ENCODE data around the gene ATP6V1A.
"Not testable (repeated sequence)": the region's sequence is repeated elsewhere in the genome, so short reads cannot be mapped to it uniquely, and the experiment has no call there.

ATP6V1A gene

DNA sequence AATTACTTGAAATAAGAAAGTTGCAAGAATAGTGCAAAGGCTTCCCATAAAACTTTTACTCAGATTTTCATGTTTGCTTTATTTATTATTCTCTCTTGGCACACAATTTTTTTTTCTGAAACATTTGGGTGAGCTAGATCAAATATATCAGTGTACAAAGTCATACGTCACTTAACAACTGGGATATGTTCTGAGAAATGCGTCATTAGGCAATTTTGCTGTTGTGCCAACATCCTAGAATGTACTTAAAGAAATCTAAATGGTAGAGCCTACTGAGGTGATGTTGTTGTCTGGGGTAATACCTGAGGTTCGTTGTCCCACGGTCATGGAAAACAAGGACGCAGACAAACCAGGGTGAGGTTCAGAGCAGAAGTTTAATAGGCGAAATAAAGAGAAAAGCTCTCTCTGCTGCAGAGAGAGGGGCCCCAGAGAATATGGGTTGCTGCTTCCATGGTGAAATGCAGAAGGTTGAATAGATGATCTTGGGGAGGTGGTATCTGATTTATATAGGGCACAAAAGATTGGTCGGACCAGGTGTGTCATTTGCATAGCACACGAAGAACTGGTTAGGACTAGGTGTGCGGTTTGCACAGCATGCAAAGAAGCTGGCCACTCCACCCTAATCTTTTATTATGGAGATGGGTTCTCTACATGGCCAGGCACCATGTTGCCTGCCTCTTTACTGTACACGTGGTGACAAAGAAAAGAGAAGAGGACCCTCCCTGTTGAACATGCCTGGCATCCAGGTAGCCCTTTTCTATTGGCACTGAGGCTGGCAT lies 82.9 kb downstream of the ATP6V1A start:
- no peak for DNase-seq

DNA sequence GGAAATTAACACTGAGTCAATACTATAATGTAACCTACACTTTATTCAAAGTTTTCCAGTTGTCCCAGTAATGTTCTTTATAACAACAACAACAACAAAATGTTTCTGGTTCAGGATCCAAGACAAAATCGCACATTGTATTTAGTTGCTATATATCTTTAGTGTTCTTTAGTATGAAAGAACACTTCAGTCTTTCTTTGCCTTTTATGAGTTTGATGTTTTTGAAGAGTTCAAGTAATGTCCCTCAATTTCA lies 84.2 kb downstream of the ATP6V1A start:
- DNase-seq, result peak in 1 of 2 experiments; percentile 83

DNA sequence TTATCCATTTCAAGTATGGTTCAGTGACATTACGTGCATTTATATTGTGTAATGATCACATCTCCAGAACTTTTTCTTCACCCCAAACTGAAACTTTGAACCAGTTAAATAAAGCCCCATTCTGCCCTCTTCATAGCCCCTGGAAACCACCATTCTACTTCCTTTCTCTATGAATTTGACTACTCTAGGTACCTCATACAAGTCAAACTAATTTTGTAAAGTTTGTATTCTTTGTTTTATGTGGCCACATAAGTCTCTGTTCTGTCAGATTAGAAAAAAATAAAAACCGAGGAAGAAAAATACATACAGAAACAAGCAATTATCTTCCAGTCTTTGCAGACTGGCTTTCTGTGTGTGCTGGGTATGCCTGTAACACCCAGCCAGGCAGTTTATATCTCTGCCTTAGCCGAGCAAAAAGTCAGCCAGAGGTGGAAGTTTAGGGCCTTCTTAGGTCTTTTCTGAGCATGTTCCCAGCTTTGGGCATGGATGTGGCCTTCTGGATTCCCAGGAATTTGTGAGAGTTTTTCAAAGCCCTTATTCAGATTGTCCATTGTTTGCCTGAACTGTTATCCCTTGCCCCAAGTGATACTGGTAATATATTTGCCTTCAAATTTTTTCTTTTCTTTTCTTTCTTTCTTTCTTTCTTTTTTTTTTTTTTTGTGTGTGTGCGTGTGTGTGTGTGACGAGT lies 85.8 kb downstream of the ATP6V1A start:
- no peak for DNase-seq

DNA sequence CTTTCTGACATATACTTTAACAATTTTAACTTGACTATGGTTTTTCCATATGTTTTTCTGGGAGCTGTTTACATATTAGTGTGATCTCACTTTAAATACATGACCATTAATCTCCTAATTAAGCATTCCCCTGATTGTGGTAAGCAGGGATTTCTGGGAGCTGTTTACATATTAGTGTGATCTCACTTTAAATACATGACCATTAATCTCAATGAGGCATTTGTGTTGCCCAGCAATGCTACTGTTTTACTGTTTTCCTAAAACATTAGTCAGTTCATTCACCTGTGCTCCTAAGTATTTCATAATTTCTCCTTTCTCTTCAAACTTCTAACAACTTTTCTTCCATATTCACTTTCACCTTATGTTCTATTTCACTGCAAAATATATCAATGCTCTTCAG lies 88.1 kb downstream of the ATP6V1A start:
- no peak for DNase-seq

DNA sequence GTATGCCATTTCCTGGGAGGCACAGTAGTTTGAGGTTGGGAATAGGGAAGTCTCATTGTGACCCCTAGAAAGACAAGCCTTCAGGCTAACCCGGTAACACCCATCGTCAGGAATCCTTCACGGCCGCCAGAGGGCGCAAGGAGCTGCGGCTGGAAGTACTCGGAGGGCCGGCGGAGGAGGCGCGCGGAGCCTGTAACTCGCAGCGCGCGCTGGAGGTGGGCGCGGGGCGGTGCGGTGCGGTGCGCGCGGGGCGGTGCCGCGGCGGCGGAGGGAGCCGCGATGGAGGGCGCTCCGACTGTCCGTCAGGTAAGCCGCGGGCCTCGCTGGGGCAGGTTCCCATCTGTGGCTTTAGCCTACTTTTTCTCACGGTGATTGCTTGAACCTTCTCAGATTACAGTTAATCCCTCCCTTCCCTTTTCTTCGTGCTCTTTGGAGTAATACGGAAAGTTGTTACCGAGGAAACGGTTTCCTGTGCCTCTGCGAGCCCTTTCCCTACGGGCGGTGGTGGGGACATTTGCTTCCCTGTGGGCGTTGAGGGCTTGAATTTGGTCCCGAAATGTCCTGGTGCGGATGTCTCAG lies 91.9 kb downstream of the ATP6V1A start, which contains the start of gene GRAMD1C:
Gene GRAMD1C (plus strand): TSS at position 158 of the 579 bp plus-strand sequence. CDS start 122 bp downstream, at position 280.
- peak; percentile 73 to 89 for DNase-seq

DNA sequence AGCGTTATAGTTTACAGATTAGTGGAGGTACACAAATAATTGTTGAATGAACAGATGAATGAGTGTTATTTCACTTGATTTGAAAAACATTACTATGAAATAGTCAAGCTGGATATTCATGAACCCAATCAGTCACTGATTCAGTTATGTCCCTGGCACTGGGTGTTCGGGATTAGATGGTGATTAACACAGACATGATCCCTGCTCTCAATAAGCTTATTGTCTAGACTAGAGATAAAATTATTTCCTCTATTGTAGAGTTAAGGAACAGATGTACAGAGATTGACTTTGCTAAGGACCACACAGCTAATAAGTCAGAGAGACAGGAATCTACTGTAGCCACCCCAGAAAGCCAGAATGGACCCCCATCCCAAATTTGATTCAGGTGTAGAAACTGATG lies 92.7 kb downstream of the ATP6V1A start:
- no peak for DNase-seq

DNA sequence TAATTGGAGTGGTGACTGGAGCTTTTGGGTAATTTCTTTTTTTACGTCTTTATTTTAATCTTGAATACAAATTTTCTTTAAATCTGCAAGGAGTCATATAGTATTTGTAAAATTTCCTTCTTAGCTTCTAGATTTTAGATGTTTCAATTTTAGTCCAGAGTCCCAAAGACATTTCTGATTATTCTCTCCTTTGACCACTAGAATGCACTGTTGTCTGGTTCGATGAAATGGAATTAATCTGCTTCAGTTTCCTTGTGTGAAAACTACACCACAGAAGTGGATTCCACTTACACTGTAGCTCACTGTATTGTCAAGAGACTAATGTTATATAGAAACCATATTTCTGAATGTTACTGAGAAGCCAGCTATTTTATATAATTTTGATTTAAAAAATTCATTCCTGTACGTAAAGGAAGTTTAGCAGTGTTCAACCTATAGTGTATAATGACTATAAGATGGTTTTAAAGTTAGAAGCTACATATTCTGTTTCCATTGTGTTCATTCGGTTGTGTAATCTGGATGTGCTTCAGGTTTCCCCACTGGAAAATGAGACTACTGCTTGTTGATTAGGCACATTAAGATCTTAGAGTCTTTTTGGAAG lies 97.9 kb downstream of the ATP6V1A start:
- peak in 1 of 2 experiments; percentile 58 for DNase-seq

DNA sequence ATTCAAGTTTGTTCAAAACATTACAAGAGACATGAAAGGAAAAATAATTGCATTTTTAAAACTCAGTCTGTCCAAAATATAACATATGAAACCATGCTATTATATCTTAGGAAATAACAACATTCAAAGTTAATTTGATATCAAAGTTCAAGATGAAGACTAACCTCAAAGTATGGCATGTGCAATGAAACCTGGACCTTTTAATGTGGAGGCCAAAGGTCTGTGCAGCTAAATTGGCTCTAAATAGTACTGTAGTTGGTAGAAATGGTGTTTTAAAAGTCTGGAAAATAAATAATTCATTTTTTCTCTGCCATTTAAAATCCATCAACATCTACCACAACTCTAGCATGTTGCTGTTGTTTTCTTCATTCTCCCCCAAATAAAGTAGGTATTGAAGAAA lies 100.4 kb downstream of the ATP6V1A start:
- DNase-seq, result no peak

DNA sequence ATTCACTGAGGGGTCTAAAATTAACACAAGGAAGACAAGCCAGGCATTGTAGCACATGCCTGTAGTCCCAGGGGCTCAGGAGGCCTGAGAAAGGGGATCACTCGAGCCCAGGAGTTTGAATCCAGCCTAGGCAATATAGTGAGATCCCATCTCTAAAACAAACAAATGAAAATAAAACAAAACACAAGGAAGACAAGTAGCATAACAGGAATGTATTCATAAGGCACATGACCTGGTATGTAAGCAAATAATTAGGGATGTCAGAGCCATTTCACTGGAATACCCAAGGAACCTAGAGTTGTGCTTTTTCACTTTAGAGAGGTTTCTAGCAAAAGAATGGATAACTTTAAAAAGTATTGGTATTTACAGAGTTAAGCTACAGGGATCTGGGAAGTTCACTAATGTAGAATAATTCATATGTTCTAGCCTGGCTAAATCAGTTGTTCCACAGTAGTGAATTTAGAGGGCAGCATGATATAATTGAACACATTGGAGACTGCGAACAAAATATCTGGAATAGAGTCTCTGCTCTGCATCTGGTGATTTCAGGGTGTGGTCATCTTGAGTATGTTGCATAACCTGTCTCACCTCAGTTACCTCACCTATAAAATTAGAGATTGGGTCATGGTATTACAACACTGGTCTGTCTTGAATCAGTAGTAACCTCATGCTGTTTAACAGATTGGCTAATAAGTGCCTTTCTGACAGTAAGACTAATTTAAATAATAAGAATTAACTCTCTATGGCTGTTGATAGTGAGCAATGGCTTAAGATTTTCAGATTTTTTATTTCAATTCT lies 101.0 kb downstream of the ATP6V1A start:
- DNase-seq, result no peak

DNA sequence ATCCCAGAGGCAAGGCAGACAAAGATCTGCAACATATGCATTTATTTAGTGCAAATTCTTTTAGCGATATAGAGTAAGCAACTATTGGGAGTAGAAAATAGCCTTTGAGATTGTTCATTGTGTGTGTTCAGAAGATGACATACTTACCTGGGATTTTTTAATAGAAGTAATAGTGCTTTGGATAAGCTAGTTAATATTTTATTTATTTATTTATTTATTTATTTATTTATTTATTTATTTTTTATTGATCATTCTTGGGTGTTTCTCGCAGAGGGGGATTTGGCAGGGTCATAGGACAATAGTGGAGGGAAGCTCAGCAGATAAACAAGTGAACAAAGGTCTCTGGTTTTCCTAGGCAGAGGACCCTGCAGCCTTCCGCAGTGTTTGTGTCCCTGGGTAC lies 102.2 kb downstream of the ATP6V1A start:
- not testable (repeated sequence) for DNase-seq

DNA sequence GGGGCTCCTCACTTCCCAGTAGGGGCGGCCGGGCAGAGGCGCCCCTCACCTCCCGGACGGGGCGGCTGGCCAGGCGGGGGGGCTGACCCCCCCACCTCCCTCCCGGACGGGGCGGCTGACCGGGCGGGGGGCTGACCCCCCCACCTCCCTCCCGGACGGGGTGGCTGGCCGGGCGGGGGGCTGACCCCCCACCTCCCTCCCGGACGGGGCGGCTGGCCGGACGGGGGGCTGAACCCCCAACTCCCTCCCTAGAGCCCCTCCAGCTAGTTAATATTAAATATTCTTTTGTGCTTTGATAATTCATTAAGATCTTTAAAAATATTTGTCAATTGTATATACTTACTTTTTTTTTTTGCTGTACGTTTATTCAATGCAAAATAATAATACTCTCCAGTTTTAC lies 103.0 kb downstream of the ATP6V1A start:
- DNase-seq, result not testable (repeated sequence)

DNA sequence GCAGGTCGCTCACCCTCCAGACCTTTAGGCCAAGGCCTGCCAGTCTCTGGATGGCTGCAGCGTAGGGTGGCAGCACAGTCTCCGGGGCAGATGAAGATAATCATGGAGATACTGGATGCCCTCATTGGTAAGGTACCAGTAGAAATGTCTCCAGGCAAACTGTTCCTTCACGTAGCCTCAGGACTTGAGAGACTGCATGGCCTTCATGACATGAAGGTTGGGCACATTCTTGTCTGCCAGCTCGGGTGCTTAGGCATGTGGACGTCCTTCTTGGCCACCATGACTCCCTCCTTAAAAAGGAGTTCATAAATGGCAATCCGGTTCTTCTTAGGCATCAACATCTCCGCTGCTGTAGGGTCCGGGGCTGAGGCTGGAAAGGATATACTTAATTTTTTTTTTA lies 103.6 kb downstream of the ATP6V1A start:
- not testable (repeated sequence) for DNase-seq

DNA sequence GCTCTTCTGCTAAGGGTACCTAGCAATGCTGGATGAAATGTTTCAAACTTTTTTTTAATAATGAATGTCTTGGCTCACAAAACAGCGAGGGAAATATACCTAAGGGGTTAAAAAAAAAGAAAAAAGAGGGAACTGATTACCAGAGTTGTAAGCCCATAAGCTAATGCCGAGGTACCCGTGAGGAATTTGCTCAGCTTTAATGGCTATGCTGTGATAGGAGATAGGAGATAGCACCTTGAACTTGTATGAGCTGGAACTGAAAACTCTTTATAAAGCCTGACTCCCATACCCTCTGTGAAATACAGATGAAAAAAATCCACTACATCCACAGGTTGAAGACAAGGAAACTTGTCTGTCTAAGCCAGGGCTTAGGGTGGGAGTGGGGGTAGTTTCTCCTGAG lies 105.7 kb downstream of the ATP6V1A start:
- no peak for DNase-seq

All from SW 1271 (cell line).